KOPT-K1 (cell line): ENCODE measurements around the gene PTTG1.
A peak's percentile ranks its signal among the peaks of the same experiment; 100 is the strongest.
"Not testable (repeated sequence)": the region's sequence is repeated elsewhere in the genome, so short reads cannot be mapped to it uniquely, and the experiment has no call there.

Source experiments
- H3K27ac ChIP-seq: fragments of 200-600 bp; sonication (generic); 2 replicates; pipeline ENCODE4 v1.5.1; 2016; ENCODE audit warnings: antibody characterized with exemption, mild to moderate bottlenecking, low read depth, low read length; ENCODE audit not compliant: poor library complexity, severe bottlenecking
- H3K36me3 ChIP-seq: fragments of 200-600 bp; sonication (generic); 2 replicates; pipeline ENCODE4 v1.5.1; 2017; ENCODE audit warnings: antibody characterized with exemption, mild to moderate bottlenecking, low read length, moderate library complexity; ENCODE audit not compliant: insufficient read depth
- H3K9me3 ChIP-seq: fragments of 200-600 bp; sonication (generic); 2 replicates; pipeline ENCODE4 v1.5.1; 2017; ENCODE audit warnings: antibody characterized with exemption, low read length, mild to moderate bottlenecking; ENCODE audit not compliant: insufficient read depth, poor library complexity, severe bottlenecking

Gene PTTG1

DNA sequence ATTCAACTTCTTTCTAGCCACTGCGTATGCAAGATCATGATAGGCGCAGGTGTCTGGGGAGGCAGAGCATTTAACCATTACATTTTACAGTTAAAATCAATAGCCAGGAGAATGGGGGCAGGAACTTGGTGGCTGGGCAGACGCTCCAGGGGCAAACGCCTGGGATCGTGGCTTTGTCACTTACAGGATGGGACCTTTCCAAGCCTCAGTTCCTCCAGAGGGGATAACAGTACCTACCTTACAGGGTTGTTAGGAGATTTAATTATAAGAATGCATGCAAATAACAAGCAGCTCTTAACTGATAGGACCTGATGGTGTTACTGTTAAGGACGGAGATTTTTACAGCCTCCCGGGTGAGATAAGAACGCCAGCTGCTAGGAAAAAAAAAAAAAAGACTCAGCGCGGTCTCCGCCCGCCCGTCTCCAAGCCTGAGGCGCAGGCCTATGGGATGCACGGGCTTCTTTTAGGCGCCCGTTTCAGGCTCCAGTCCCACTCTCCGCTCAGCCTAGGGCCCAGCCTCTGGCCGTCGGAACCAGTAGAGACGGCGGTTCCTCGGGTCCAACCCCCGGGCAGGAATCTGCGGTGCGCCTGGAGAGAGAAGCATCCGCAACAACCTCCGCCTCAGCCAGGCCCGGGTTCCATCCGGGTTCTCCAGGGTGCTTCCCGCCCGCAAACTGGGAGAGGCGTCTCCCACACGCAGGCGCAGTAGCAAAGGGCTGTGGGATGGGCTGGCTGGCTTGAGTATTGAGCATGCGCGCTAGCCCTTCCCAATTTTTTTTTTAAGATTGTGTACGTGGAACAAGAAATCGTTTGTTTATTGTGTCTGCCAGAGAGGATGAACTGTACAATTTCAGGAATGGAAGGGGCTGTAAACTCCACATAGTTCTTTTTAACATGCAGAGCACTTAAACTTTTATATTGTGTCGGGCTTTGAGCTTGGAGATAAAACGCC, 22.0 kb upstream of the PTTG1 start, which contains the start of gene FAM200C:
Gene FAM200C (minus strand): TSS at position 653 of the 952 bp plus-strand sequence. CDS start 4,564 bp downstream, outside the sequence.
- Histone ChIP-seq H3K9me3 (no peaks in the 10 kb centered on the region), H3K27ac (peak within 1 kb of the TSS; percentile 82), H3K36me3 (peaks cover 32% of the 10 kb centered on the region)

DNA sequence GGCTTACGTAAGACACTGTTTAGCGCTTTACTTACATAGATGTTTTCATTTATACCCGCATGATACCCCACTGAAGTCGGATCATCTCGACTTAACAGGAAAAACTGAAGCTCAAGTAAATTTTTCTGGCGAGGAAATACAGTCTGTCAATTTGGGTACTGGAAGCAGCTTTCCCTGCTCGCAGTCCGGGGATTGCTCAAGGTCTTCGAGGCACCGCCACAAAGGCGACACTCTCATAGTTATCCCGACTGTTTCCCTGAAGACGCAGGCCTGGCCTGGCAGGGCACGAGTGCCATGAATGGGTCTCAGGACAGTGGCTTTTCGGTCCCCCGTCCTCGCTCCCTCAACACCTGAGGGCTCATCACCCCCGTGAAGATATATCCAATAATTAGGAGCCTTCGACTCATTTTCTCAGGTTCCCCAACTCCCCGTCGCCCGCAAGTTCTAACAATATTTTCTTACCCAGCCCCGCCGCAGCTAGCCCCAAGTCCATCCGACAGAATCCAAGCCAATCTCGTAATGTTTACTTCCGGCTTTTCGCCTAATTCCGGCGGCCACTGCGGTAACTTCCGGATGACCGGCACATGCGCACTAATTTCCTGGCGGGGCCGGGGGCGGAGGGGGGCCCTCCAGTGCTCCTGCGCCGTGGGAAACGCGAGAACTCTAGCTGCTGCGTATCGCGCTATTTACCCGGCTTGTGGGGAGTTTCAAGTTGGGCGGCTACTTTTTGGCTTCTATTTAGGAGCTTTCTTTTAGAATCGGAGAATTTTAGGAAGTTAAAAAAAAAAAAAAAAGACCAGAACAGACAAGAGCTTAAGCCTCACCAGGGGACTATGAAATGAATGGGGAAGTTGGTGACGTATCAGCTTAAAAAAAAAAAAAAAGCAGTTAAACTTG, 2.8 kb upstream of the PTTG1 start, which contains the start of gene SLU7:
Gene SLU7 (minus strand): TSS at position 521 of the 897 bp plus-strand sequence. CDS start 3,787 bp downstream, outside the sequence.
- Histone ChIP-seq H3K36me3 (peaks cover 27% of the 10 kb centered on the region), H3K9me3 (no peaks in the 10 kb centered on the region), H3K27ac (peak within 1 kb of the TSS; percentile 81)

DNA sequence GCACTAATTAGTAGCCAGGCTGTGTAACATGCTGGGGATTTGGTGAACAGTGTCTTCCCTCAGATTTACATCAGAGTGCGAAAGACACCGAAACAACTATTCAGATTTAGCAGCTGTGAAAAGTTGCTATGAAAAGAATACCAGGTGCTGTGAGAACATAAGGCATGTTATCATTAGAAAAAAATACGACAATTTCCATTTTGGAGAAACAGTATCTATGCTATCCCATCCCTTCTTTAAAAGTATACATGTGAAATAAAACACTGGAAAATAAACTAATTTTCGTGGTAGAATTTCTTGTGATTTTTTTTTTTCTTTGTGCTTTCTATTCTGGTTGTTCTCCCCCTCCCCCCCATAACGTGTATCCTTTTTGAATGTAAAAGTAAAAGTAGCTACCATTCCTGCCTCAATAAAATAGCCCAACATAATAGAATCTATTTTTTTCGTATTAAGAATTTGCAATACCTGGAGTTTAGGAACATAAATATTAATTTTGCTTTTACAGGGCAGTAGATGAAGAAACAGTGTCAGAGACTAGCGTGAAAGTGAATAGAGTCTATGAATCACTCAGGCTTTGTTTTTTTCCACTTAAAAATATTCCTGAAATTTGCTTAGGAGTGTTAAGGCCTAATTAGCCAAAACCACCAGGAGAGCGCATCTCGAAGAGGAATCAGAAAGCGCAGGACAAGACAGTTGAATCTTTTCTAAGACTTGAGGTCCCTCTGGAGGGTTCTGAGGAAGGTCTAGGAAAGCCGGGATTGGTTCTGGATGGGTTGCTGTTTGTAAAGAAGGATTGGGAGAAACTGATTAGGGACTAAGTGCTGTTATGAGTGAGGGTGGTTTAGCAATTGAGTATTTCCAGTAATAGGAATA, 2.0 kb upstream of the PTTG1 start:
- Histone ChIP-seq H3K9me3 (no peaks in the 10 kb centered on the region), H3K27ac (peak overlapping the region; percentile 81), H3K36me3 (peaks cover 28% of the 10 kb centered on the region)

DNA sequence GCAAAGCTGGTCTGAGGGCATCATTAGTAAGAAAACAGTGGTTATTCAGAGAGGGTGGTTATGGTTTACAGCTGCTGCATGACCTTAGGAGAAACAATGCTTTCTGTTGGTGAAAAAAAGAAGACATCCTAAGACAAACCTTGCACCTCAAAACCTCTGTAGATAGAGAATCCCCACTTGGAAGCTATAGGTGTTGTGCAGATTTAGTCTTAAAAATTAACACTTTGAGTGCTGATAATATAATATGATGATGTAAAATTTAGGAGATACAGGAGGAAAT, 1.4 kb upstream of the PTTG1 start:
- Histone ChIP-seq H3K36me3 (peaks cover 29% of the 10 kb centered on the region), H3K9me3 (no peaks in the 10 kb centered on the region), H3K27ac (peak overlapping the region; percentile 81)

DNA sequence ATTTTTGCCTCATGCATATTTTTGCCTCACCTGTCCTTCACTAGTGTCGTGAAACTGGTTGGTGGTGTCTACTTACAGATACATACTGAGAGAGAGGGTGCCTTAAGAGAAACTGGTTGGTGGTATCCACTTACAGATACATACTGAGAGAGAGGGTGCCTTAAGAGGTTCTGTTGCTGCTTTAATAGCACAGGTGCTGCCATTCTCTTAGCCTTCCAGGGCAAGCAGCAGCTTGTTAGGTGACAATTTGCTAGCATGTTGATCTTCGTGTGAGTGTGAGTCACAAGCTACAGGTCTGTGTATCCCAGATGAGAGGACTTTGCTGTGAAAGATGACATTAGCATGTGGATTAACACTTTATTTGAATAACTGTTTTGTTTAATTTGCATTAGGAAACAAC, 1.4 kb downstream of the PTTG1 start:
- no peaks in the 10 kb centered on the region for H3K9me3 ChIP-seq
- H3K36me3 ChIP-seq: peaks cover 54% of the 10 kb centered on the region
- H3K27ac ChIP-seq: peak overlapping the region; percentile 83

DNA sequence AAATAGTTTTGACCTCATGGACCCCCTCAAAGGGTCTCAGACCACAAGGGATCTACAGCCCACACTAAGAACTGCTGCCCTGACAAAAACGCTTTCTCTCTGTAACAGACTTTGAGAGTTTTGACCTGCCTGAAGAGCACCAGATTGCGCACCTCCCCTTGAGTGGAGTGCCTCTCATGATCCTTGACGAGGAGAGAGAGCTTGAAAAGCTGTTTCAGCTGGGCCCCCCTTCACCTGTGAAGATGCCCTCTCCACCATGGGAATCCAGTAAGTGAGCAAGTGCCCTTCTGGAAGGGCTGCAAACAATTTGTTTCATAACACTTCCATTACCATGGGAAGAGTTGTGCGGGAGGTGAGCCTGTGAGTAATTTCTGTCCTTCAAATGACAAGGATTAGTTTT, 6.0 kb downstream of the PTTG1 start:
- Histone ChIP-seq H3K9me3 (no peaks in the 10 kb centered on the region), H3K27ac (no peak overlapping the region), H3K36me3 (peaks cover 85% of the 10 kb centered on the region)

DNA sequence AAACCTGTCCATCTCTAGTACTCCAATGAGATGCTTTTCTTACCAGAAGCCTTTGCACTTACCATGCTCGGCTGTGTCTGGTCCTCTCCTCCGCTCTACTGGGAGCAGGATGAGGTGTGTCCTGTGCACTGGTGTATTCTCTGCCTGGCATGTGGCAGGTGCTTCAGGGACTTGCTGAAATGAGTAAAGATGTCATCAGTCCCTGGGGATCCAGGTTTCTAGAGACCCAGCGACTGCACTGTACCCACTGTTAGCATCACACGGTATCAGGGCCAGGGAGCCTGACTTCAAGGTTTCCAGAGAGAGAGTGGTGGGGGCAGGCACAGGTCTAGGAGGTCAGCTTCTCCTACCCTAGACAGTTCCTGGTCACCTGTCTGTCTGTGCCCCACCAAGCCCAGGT, 10.5 kb downstream of the PTTG1 start:
- H3K36me3 ChIP-seq: peaks cover 40% of the 10 kb centered on the region
- H3K27ac ChIP-seq: no peak overlapping the region
- H3K9me3 ChIP-seq: no peaks in the 10 kb centered on the region

DNA sequence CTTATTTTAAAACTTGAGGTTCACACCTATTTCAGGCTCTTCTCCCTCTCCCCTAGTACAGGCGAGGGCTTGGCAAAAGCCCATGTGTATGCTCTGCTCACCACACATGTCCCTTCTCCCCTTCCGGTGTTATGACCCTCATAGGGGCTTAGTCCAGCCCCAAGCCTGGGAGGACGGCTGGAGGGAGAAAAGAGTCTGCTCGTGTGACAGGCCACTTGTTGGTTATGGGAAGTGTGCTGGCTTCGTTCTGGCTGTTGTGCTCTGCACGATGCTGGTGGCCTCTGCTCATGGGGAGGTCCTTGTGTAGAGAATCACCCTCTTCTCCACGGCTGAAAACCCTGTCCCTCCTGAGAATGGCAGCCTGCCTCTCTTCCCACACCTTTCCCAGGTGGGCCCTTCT, 11.1 kb downstream of the PTTG1 start:
- H3K9me3 ChIP-seq: no peaks in the 10 kb centered on the region

DNA sequence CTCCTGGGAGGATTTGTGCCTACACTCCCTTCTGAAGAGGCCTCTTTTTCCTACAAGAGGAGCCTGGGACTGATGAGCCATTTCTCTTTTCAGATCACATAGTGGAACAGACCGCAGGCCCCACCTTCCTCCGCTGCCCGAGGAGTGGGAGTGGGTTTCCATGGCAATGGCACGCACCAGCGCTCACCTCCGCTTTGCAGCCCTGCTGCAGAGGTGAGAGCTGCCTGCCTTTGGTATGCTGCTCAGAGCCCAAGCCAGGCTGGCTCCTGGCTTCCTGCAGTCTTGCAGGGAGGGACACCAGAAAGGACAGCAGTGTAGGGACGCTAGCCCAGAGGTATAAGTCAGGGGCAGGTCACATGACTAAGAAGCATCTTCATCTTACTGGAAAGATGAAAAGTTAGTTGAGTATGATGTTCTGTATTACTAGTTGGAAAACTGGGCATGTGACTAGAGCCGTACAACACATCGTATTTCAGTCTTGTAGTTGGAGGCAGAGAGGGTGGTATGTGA, 12.4 kb downstream of the PTTG1 start:
- Histone ChIP-seq H3K9me3 (no peaks in the 10 kb centered on the region), H3K27ac (no peak overlapping the region), H3K36me3 (peaks cover 21% of the 10 kb centered on the region)

More for the DNA sequence above, 11.1 kb downstream of the PTTG1 start:
- Histone ChIP-seq H3K36me3 (peaks cover 34% of the 10 kb centered on the region), H3K27ac (no peak overlapping the region)

DNA sequence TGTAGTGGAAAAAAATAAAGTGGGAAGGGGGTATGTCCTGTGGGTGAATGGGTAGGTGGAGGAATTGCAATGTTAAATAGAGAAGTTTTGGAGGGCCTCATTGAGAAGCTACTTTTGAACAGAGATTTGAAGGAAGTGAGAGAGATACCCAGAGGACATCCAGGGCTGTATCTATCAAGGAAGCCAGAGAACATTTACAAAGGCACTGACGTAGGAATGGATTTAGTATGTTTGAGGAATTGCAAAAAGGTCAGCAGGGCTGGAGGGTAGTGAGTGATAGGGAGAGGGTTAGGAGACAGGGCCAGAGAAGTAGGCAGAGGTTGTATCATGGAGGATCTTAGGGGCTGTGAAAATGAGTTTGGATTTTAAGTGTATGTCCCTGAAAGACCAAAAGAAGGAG, 13.9 kb downstream of the PTTG1 start:
- no peak overlapping the region for H3K27ac ChIP-seq
- H3K36me3 ChIP-seq: peaks cover 8% of the 10 kb centered on the region; the same call in 1 of the 2 replicates
- no peaks in the 10 kb centered on the region for H3K9me3 ChIP-seq

DNA sequence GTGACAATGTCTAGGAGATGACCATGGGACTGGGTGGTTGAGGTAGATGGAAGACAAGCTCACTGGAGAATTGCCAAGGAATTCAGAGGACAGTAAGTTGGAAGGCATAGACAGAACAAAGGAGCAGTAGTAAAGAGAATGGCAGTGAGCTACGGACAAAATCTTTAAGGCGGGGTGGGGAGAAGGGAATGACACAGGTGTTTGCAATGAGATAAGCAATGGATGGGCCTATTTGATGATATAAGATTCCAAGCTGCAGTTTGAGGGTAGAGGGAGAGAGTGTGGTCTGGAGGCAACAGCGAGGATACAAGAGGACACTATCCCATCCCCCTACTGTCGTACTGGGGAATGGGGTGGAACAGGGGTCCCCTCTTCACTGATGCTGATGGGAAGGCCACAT, 14.4 kb downstream of the PTTG1 start:
- H3K36me3 ChIP-seq: peaks cover 4% of the 10 kb centered on the region; the same call in 1 of the 2 replicates
- no peaks in the 10 kb centered on the region for H3K9me3 ChIP-seq
- H3K27ac ChIP-seq: no peak overlapping the region

DNA sequence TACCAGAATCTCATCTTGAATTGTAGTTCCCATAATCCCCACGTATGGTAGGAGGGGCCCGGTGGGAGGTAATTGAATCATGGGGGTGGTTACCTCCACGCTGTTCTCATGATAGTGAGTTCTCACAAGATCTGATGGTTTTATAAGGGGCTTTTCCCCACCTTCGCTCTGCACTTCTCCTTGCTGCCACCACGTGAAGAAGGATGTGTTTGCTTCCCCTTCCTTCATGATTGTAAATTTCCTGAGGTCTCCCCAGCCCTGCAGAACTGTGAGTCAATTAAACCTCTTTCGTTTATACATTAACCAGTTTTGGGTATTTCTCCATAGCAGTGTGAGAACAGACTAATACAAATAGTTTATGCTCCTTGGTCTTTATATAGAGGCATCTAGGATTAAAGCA, 15.0 kb downstream of the PTTG1 start:
- H3K9me3 ChIP-seq, H3K36me3 ChIP-seq, H3K27ac ChIP-seq: not testable (repeated sequence)

DNA sequence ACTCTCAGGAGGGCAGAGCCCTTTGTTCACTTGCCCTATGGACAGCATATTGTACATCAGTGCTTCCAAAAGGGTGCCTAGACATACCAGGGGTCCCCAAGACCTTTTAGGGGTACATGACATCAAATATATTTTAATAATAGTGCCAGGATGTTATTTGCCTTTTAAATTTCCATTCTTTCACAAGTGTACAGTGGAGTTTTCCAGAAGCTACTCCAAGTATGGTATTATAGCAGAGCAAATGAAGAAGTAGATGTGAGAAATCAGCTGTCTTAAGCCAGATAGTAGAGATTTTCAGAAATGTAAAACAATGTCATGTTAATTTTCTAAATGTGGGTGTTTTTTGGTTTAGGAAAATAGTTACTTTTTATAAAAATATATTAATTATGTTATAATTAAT, 15.6 kb downstream of the PTTG1 start:
- no peaks in the 10 kb centered on the region for H3K36me3 ChIP-seq

More for the DNA sequence above, 15.6 kb downstream of the PTTG1 start:
- Histone ChIP-seq H3K9me3 (no peaks in the 10 kb centered on the region), H3K27ac (no peak overlapping the region)
